Kasumi-1 (cell line): ENCODE results near the gene TMEM266.

Source experiments
- DNase-seq, 2 experiments: peaks; one replicate each; lab custom pipeline; 2025; lab: John Stamatoyannopoulos, UW

The TMEM266 gene

DNA sequence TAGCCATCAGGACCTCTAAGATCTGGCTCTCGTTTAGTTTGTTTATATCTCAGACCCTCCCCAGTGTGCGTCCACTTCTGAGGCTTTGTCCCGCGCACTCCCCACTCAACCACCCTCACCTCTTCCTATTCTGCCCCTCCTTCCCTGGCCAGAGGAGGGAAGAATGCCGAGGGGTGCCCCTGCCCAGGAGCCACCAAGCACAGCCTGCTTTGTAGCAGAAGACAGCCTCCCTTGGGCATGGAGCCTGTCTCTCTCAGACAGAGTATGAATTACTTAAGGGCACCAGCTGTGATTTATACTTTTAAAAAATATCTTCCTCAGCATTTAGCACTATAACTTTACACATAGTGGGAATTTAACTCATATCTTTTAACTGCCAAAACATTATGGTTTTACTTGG lies 6.0 kb downstream of the TMEM266 start:
- DNase-seq: no peak

DNA sequence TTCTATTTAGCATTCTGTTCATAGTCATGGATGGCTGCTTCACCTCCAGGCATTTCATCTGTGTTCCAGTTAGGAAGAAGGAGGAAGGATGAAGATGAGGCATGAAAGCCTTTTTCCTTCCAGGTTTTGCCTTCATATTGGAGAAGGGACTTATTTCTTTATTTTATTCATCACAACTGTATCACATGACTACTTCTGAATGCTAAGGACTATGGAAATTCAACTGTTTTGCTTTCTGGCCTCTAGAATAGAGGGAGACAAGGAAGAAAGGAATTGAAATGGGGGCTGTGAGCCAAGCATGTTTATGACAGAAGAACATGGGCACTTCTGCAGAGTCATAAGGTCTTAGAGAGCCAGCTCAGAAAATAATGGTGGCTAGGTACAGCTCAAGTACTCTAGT lies 10.4 kb downstream of the TMEM266 start:
- no peak for DNase-seq

DNA sequence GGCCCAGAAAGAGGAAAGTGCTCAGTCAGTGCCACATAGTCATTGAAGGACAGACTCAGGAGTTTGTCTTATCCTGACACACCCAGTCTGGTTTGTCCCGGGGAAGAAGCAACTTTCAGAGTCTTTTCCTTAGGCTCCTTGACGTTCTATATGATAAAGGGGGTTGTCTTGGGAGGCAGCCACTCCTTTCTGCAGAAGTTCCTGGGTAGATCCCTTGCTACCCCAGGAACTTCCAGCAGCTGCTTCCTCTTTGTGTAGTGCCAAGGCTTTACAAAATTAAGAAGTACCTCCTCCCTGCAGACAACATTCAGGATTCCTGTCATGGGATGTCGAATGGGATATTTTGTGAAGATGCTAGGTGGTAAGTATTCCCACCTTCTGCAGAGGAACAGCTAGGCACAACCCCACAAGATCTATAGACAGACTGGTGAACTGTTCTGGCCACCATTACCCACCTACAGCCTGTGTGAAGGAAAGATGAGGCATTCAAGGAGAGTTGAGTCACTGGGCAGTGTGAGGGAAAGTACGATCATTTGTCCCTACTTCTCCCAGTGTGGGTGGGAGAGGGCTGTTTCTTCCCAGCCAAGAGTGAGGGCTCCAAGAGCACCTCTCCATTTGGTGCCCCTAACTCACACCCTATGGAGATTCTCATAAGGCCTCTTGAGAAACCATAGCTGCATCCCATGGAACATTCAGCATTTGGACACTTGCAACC lies 11.3 kb downstream of the TMEM266 start:
- peak in 1 of 2 experiments; percentile 14 for DNase-seq

DNA sequence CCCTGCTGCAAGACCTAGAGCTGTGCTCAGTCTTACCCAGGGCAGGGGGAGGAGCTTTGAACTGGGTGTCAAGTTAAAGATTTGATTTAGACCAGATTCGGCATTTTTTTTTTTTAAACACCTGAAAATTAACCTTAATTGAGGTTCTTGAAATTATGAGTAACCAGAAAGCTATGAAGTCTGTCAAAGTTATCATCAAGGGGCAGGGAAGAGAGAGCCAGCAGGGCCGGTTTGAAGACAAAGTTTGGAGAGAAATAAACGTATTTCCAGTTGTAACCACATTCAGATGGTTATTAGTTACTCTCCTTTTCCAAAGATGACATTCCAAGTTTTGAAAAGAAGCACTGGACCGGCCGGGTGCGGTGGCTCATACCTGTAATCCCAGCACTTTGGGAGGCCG lies 12.0 kb downstream of the TMEM266 start:
- DNase-seq: no peak

DNA sequence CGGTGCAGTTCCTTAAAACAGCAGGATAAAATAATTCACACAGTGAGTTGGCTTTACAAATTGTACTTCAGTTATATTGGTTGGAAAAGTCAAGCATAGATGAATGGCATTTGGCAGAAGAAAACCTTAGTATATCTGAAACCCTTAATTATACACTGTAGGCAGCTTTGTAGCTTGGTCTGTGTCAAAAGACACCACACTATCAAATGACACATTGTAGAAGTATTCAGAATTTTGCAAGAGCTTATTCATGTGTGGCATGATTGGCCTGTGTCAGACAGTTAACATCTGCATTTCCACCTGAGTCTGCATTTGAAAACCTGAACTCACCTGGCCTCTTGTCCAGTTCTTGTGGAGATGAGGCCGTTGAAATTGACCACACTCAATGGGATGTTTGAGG lies 13.8 kb downstream of the TMEM266 start:
- no peak for DNase-seq

DNA sequence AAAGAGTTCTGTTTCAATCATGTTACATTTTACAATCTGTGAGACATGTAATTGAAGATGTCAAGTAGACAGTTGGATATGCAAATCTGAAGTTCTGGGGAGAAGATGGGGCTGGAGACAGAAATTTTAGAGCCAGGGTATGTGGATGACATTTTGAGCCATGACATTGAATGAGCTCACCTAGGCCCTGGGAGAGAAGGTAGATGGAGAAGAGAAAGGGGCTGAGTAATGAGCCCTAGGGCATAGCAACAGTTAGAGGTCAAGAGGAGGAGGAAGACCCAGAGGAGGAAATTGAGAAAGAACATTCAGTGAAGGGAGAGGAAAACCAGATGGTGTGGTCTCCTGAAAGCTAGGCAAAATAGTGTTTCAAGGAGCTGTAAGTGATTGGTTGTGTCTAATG lies 15.3 kb downstream of the TMEM266 start:
- peak; percentile 25 to 31 for DNase-seq

DNA sequence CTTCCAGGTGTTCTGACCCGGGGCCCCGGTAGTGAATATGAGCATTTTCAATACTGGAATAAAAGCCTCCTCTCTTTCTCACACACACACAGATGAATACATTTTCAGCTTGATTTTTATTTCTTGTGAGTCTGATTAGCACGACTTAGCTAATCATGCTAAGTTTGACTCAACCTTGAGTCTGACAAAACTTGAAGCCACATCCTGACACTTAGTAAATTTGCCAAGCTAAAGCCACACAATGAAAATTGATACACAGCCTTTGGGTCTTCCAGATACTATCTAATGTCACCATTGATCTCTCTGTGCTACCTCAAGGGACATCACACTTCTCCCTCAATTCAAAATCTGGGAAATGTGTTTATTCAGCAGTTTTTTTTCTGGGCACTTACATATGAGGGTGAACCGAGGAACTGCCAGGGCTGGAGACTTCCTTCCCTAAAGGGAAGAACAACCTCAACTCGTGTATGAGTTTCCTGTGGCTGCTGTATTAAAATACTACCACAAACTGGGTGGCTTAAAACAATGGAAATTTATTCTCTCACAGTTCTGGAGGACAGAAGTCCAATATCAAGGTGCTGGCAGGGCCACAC lies 18.6 kb downstream of the TMEM266 start:
- peak; percentile 47 to 50 for DNase-seq

DNA sequence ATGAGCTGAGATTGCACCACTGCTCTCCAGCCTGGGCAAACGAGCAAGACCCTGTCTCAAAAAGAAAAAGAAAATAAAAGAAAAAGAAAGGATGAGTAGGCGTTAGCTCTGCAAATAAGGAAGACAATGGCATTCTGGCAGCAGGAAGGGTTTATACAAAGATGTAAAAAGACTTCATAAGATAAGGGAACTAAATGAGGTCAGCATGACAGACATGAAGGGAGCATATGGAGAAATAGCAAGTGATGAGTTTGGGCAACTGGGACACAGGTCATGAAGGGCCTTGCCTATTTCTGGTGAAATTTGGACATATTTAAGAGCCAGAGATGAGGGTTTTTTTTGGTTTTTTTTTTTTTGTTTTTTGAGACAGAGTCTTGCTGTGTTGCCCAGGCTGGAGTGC lies 24.5 kb downstream of the TMEM266 start:
- no peak for DNase-seq

DNA sequence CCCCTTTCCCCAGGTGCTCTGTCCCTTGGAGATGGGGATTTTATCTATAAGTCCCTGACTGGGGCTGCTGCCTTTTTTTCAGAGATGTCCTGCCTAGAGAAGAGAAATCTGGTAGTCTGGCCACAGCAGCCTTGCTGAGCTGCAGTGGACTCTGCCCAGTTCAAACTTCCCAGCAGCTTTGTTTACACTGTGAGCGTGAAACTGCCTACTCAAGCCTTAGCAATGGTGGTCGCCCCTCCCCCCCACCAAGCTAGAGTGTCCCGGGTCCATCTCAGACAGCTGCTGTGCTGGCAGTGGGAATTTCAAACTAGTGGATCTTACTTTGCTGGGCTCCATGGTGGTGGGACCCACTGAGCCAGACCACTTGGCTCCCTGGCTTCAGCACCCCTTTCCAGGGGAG lies 38.9 kb downstream of the TMEM266 start:
- DNase-seq: no peak

DNA sequence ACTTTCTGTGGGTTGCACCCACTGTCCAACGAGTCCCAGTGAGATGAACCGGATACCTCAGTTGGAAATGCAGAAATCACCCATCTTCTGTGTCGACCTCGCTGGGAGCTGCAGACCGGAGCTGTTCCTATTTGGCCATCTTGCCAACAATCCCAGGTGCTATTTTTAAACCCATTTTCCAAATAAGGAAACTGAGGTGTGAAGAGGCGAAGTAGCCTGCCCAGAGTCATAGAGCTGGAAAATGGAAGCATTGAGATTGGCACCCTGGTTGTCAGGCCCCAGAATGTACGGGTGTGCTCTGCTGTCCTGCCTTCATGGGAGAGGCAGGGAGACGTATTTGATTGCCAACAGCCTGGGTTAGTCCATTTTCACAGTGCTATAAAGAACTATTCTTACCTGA lies 39.6 kb downstream of the TMEM266 start:
- no peak for DNase-seq

DNA sequence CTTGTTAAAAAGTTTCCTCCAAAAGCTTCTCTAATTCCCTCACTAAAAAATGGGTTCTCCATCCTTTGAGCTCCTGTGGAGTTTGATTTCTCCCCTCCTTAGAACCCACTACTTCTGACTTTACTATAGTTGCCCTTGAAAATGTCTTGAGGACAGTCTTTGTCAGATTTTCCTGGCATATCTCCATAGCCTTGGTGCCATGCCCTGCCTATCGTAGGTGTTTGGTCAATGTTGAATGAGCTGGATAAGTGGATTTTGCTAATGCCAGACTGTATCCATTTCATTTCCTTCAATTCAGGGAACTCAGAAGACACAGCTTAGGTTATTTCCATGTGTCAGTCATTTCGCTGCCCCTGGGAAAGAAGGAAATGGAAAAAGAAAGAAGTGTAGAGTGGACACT lies 40.6 kb downstream of the TMEM266 start:
- no peak for DNase-seq

DNA sequence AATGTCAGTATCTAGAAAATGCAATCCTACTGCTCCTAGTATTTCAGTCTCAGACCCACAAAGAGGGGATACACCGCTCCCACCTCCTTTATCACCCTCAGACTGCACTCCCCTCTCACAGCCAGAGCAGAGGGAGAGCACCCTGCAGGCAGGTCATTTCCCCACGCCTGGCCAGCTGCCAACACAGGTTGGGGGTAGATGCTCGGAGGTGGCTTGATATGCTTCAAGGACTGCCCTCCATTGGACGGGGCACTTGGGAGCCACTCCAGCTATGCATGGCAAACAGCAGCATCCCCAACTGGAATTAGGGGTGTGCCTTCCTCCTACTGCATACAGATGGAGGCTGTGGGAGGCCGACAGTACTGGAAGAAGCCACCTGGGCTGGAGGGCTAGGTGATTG lies 41.9 kb downstream of the TMEM266 start:
- no peak for DNase-seq

DNA sequence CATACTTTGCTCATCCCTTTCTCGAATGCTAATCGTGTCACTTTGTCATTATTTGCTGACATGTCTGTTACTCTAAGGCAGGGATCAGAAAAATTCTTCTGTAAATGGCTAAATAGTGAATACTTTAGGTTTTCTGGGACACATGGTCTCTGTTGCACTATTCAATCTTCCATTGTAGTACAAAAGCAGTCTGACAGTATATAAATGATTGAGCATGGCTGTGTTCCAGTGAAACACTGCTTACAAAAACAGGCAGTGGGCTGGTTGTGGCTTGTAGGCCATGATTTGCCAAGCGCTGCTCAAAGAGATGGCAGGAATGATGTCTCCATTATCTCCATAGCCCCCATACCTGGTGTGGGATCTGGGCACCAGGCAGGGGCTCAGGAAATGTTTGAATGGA lies 45.6 kb downstream of the TMEM266 start:
- no peak for DNase-seq

DNA sequence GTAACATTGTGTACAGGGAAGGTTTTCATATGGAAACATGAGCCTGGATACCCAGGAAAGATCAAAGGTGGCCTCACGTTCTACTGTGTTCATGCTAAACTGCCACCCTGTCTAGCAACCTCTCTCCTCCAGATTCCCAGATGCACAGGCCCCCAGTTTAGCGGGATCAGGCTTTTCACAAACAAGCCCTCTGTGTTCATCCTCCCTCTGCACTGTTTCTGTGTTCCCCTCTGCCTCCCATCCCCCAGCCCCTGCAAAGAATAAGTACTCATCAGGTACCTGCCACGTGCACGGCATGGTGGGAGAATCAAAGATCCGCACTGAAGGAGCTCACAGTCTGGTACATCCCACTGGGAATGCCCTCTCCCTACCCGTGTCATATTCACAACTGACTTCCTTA lies 46.1 kb downstream of the TMEM266 start:
- no peak for DNase-seq

DNA sequence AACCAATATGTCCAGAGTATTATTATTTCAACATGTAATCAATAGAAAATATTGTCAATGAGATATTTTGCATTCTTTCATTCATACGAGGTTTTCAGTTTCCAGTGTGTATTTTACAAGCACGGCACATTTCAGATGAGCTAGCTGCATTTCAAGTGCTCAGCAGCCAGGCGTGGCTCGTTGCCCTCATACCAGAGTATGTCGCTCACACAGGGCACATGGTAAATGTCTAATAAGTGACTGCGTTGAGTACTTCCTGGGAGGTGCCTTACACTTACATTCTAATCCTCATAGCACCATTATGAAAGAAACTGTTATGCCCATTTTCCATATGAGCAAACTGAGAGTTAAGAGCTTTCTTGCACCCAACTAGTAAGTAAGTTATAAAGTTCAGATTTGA lies 47.4 kb downstream of the TMEM266 start:
- no peak for DNase-seq

DNA sequence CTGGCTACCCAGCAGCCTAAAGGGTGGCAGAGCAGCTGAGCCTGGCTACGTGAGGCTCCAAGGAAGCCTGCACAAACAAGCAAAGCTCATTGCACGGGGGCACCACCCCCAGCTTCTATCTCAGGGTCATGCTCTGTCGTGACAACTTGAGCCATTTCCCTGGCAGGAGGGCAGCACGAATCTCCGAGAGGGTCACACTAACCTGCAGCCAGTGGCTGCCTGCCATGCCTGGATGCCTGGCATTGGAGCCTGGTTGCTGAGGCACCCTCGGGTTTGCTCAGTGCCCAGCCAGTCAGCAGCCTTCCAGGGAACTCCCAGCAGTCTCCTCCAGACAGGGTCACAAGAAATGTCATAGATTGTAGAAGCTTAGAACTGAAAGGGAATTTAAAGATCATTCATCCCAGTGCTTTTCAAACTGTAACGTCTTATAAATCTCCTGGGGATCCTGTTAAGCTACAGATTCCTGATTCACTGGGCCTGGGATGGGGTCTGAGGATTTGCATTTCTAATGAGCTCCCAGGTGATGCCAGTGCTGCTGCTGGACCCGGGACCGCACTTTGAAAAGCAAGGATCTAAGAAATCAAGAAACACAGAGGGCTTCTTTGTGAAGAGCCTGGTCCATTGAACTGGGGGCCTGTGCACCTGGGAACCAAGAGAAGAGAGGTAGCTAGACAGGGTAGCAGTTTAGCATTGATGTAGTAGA lies 48.4 kb downstream of the TMEM266 start:
- no peak for DNase-seq

DNA sequence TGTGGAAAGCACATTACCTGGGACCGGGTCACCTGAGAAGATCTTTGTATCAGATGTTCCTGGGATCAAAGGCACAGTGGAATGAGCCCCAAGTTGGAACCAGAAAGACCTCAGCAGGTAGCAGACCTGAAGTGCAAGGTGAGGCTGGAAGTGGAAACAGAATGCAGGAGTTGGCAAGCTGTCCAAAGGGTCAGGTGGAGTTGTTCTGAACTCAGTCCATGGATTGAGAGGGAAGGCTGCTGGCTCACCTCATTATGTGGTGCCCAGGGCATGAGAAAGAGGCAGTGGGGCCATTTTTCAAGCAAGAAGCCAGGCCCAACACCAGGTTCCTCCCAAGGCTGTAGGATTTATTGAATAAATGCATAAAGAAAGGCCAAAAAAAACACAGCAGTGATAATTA lies 49.3 kb downstream of the TMEM266 start:
- no peak for DNase-seq

DNA sequence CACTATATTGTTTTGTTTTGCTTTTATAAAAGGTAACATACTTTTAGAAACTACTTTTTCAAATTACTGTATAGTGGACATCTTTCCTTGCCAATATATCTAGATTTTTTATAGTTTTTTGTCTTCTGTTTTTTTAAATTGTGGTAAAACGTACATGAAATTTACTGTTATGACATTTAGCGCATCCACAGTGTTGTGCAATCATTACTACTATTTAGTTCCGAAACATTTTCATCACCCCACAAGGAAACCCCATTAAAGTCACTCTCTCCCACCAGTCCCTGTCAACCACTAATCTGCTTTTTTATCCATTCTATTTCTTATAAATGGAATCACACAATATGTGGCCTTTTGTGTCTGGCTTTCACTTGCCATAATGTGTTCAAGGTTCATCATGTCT lies 54.8 kb downstream of the TMEM266 start:
- no peak for DNase-seq

DNA sequence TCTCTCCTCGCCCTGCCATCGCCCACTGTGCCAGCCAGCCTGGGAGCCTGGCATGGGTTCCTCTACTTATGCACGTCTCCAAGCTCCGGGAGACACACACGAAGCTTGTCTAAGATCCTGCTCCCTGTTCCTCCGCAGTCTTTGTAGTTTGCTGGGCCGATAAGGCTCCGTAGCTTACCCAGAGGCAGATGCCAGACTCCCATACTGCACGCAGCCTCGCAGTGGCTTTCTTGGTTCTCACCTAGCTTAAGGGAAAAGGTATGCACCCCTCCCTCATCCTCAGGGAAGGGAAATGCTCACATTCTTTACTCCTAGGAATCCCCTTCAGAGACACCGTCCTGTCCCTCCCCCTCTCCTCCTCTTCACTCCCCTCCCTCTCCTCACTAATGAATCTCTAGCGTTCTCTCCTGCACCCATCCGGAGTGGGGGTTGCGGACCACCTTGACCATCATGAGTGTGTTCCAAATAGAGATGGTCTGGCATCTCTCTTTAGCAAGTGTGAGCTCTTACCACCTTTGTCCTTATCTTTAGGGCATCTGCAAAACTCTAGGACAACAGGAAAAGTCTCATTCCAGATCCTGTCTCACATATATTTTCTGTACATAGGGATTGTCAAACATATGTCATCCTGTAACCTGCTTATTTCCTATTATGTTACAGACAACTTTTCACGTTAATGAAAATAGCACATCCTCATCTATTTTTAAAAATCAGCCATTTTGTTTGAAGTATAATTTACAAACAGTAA lies 56.5 kb downstream of the TMEM266 start:
- DNase-seq: no peak

DNA sequence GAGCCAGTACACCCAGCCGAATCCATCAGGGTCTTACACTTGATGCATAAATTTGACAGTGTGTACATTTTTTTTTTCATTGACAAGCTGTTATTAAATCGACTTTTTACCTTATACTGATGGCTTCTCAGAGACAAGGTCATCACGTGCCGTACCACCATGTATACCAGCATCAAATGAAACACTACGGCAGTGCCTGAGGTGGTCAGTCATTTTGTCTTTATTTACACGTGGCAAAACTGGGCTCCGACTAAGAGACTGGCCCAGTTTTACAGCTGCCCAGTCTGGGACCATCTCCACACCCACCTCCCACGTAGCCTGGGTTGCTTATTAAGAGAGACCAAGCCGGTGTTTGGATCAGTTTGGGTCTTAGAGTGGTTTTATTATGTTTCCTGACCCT lies 57.4 kb downstream of the TMEM266 start:
- no peak for DNase-seq

DNA sequence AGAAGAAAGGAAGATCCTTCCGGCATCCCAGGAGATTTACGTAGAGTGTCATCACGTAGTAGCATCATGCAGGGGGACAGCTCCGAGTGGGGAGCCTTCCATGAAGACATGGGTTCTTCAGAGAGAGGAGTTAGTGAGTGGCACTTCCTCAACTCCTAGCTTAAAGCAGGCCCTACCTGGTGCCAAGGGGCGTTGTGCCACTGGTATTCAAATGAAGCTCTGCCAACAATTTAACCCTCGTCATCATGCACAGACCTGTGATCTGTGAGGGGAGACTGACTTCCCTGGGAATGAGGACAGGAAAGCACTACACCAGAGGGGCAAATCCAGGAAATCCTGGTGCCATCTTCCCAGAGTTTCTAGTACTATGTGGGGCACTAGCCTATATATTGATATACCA lies 59.0 kb downstream of the TMEM266 start:
- DNase-seq: no peak

DNA sequence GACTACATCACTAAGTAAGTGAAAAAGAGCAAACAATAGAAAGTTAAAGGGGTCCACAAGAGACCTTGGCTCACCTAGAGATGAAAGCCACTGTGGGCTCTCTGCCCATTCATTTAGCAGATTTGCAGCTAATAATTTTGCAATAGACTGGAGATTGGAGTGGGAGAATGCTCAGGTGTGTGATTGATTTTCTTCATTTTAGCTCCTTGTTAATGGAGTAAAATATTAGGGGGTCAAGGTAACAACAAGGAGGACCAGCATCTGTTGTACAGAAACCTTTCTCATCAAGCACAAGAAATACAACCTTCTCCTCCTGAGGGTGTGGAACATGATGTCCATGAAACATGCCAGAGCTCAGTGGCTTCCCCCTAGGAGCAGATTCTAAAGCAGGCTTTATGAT lies 63.2 kb downstream of the TMEM266 start:
- no peak for DNase-seq

DNA sequence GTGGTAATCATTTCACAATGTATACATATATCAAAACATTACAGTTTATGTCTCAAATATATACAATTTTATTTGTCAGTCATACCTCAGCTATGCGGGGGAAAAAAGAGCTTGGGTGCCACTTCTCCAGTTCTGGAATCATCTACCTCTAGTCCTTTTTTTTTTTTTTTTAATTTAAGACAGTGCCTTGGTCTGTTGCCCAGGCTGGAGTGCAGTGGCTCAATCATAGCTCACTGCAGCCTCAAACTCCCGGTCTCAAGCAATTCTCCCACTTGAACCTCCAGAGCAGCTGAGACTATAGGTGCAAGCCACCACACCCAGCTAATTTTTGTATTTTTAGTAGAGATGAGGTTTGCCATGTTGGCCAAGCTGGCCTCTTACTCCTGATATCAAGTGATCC lies 67.4 kb downstream of the TMEM266 start:
- DNase-seq: no peak
